Measurements from ENCODE around the gene KRAS. TPM values are rescaled to one million over a fixed set of nuclear protein-coding genes. Genes with fewer than 3 reads are reported as not detected.

Gene KRAS
- total RNA-seq, 1 experiment from 2014 or later: 47.5 TPM

DNA sequence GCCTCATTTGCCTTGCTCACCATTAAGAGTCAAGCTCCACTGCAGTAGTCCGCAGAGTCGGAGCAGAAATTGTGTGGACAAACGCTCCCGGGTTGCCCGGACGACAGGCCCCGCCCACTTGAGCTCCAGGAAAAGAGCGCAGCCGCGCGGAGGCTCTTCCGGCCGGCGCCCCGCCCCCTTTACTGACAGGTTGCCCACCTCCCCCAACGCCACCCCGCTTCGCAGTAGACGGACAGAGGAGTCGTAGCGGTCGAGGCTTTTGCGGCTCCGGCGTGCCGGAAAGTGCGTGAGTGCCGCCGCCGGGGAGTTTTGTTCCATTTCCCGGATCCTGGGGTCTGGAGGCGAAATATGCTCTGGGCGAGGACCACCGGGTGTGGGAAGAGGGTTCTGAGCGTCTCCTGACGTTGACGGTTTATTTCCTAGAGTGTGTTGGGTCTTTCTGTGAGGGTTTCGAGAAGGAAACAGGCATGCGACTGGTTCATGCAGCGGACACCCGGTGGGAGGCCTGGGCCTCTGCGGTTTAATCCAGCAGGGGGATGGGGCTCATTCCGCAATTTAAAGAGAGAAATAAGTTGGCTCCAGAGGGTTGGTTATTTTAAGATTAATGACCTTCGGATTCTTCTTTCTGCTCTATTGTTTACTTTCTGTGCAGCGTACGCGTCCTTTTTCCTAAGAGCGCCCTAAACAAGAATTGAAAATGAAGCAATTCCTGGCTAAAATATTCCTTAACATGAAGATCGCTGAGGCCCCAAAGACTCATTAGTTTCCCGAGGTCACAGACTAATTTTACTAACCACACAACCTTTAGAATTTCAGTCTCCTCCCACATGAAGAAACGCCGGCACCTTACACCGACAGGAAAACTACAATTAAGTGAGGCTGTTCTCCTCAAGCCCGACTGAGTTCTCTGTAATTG, 55.4 kb downstream of the KRAS start, which contains the start of the genes DNAI7 and ETFRF1:
Gene DNAI7, minus strand, starts transcription at position 105 of the 916 bp plus-strand sequence. Its CDS starts 82 bp downstream, at position 23.
Gene ETFRF1, plus strand, starts transcription at position 182 of the 916 bp plus-strand sequence. CDS start 8,720 bp downstream, outside the sequence.
- H3K18ac ChIP-seq (ENCODE audit: insufficient read length, low read depth, low read length): peak within 1 kb of the TSS; percentile 100
- H3K27ac Mint-ChIP-seq: peak within 1 kb of the TSS; percentile 99 to 100 (median 99)
- H2AK5ac ChIP-seq (ENCODE audit: insufficient read length, low read length): no peak within 1 kb of the TSS
- H3K9me3 Mint-ChIP-seq: no peaks in the 10 kb centered on the region; a peak in 1 of 5 replicates
- H3K79me1 ChIP-seq (ENCODE audit: insufficient read depth, low read depth, low read length, poor library complexity, severe bottlenecking): no peaks in the 10 kb centered on the region
- H3K36me3 Mint-ChIP-seq (ENCODE audit: insufficient read depth in 1 of 3, low read depth in 3 of 3): no peaks in the 10 kb centered on the region
- no peaks in the 10 kb centered on the region for H3K4me1 ChIP-seq (ENCODE audit: insufficient read depth, low read length)
- no peak within 1 kb of the TSS; the same call in 1 of the 2 replicates for H3K4ac ChIP-seq (ENCODE audit: low read depth, low read length)
- TF ChIP-seq, protein P1, sequence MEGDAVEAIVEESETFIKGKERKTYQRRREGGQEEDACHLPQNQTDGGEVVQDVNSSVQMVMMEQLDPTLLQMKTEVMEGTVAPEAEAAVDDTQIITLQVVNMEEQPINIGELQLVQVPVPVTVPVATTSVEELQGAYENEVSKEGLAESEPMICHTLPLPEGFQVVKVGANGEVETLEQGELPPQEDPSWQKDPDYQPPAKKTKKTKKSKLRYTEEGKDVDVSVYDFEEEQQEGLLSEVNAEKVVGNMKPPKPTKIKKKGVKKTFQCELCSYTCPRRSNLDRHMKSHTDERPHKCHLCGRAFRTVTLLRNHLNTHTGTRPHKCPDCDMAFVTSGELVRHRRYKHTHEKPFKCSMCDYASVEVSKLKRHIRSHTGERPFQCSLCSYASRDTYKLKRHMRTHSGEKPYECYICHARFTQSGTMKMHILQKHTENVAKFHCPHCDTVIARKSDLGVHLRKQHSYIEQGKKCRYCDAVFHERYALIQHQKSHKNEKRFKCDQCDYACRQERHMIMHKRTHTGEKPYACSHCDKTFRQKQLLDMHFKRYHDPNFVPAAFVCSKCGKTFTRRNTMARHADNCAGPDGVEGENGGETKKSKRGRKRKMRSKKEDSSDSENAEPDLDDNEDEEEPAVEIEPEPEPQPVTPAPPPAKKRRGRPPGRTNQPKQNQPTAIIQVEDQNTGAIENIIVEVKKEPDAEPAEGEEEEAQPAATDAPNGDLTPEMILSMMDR (conservative IDR thresholded peaks at IDR 0.05): peak; percentile 17; the same call in 1 of the 3 replicates
- no peaks in the 10 kb centered on the region for H3K9me3 ChIP-seq (ENCODE audit: control insufficient read depth, low read depth, low read length)
- DNase-seq: peak; percentile 100
- H2BK5ac ChIP-seq (ENCODE audit: insufficient read length, low read length): no peak within 1 kb of the TSS
- no peak within 1 kb of the TSS for H3K56ac ChIP-seq (ENCODE audit: insufficient read length, low read depth, low read length)
- H3K4me2 ChIP-seq (ENCODE audit: insufficient read depth, insufficient read length, low read length): peak within 1 kb of the TSS; percentile 99
- H2BK20ac ChIP-seq (ENCODE audit: low read depth, low read length, poor library complexity, severe bottlenecking): no peak within 1 kb of the TSS
- no peak within 1 kb of the TSS for H4K91ac ChIP-seq (ENCODE audit: insufficient read length, low read depth, low read length)
- peak within 1 kb of the TSS; percentile 99; the same call in 1 of the 2 replicates for H3K14ac ChIP-seq (ENCODE audit: insufficient read depth, low read length)
- no peak within 1 kb of the TSS for H4K5ac ChIP-seq (ENCODE audit: insufficient read length, low read depth, low read length)
- H3K27ac ChIP-seq (ENCODE audit: insufficient read length, low read depth, low read length): peak within 1 kb of the TSS; percentile 21
- no peaks in the 10 kb centered on the region for H3K27me3 Mint-ChIP-seq (ENCODE audit: low read depth)
- H3T11ph ChIP-seq (ENCODE audit: low read length): no peak within 1 kb of the TSS
- no peaks in the 10 kb centered on the region for H4K20me1 ChIP-seq (ENCODE audit: control insufficient read depth, insufficient read depth, insufficient read length)
- H3K4me3 Mint-ChIP-seq: peak within 1 kb of the TSS; percentile 97 to 98
- peaks cover 12 to 18% of the 10 kb centered on the region in 2 experiments; a peak in 3 of 4 replicates for H3K4me1 Mint-ChIP-seq
- no peaks in the 10 kb centered on the region for H3K79me2 ChIP-seq (ENCODE audit: insufficient read depth, low read length)
- no peak within 1 kb of the TSS for H2BK15ac ChIP-seq (ENCODE audit: low read depth, low read length)
- peaks cover 9% of the 10 kb centered on the region for H3K23me2 ChIP-seq (ENCODE audit: insufficient read length, low read depth, low read length, poor library complexity, severe bottlenecking)
- H3K23ac ChIP-seq (ENCODE audit: insufficient read length, low read depth, low read length): no peak within 1 kb of the TSS
- peak within 1 kb of the TSS; percentile 9 for H2BK120ac ChIP-seq (ENCODE audit: low read depth, low read length, poor library complexity, severe bottlenecking)
- H3K9ac ChIP-seq (ENCODE audit: extremely low read depth, insufficient read length, low read length): peak within 1 kb of the TSS; percentile 97
- H4K8ac ChIP-seq (replicated peaks; ENCODE audit: insufficient read length, low read depth, low read length): no peak within 1 kb of the TSS
- no CpG with 5 or more reads among the region's 54 CpGs for WGBS (ENCODE audit: extremely low coverage, insufficient read length, low lambda C conversion rate)
- H2AFZ ChIP-seq (ENCODE audit: low read length): peak within 1 kb of the TSS; percentile 100
- no peak within 1 kb of the TSS for H2BK12ac ChIP-seq (ENCODE audit: insufficient read length, low read depth, low read length)
- no peaks in the 10 kb centered on the region for H3K27me3 ChIP-seq (ENCODE audit: insufficient read depth, low read length)
